ENCODE measurements around the gene MSMO1.

DNA sequence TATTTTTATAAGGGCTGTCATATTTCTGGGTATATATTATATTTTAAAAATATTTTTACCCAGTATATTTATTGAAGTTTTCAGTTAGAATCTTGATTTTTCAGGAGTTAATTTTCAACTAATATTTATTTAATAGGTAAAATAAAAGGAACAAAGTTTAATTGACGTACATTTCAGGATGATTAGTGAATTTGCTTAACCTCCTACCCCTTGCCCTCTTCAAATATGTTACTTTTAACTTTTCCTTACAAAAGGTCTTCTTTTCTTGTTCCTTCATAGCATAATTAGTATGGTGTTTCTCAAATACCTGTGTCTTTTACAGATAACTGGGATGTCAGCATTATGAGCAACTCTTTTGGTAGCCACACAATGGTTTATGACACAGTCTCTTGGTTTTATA, 24.8 kb upstream of the MSMO1 start:
- TF ChIP-seq, protein P1, sequence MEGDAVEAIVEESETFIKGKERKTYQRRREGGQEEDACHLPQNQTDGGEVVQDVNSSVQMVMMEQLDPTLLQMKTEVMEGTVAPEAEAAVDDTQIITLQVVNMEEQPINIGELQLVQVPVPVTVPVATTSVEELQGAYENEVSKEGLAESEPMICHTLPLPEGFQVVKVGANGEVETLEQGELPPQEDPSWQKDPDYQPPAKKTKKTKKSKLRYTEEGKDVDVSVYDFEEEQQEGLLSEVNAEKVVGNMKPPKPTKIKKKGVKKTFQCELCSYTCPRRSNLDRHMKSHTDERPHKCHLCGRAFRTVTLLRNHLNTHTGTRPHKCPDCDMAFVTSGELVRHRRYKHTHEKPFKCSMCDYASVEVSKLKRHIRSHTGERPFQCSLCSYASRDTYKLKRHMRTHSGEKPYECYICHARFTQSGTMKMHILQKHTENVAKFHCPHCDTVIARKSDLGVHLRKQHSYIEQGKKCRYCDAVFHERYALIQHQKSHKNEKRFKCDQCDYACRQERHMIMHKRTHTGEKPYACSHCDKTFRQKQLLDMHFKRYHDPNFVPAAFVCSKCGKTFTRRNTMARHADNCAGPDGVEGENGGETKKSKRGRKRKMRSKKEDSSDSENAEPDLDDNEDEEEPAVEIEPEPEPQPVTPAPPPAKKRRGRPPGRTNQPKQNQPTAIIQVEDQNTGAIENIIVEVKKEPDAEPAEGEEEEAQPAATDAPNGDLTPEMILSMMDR (IDR thresholded peaks at IDR 0.05; ENCODE audit: extremely low read depth in 1 of 2, insufficient read depth in 1 of 2, low read depth in 1 of 2, low read length in 2 of 2): no peak
- TF ChIP-seq MYC (IDR thresholded peaks at IDR 0.05; ENCODE audit: low read depth, low read length) (no peak), POLR2A (IDR thresholded peaks at IDR 0.05; ENCODE audit: low read depth, low read length) (no peak), EZH2 (IDR thresholded peaks at IDR 0.05; ENCODE audit: borderline replicate concordance, low read depth, low read length, severe bottlenecking) (no peak), POLR2AphosphoS5 (IDR thresholded peaks at IDR 0.05; ENCODE audit: insufficient read depth, low read depth, low read length) (no peak)
- TF ChIP-seq, protein P2, sequence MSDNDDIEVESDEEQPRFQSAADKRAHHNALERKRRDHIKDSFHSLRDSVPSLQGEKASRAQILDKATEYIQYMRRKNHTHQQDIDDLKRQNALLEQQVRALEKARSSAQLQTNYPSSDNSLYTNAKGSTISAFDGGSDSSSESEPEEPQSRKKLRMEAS (IDR thresholded peaks at IDR 0.05; ENCODE audit: insufficient read depth, insufficient read length): no peak

Measured in endothelial cell of umbilical vein (primary cell).